ENCODE results near the gene NUBP2.
"Not testable (repeated sequence)": the region's sequence is repeated elsewhere in the genome, so short reads cannot be mapped to it uniquely, and the experiment has no call there.

NUBP2 gene

DNA sequence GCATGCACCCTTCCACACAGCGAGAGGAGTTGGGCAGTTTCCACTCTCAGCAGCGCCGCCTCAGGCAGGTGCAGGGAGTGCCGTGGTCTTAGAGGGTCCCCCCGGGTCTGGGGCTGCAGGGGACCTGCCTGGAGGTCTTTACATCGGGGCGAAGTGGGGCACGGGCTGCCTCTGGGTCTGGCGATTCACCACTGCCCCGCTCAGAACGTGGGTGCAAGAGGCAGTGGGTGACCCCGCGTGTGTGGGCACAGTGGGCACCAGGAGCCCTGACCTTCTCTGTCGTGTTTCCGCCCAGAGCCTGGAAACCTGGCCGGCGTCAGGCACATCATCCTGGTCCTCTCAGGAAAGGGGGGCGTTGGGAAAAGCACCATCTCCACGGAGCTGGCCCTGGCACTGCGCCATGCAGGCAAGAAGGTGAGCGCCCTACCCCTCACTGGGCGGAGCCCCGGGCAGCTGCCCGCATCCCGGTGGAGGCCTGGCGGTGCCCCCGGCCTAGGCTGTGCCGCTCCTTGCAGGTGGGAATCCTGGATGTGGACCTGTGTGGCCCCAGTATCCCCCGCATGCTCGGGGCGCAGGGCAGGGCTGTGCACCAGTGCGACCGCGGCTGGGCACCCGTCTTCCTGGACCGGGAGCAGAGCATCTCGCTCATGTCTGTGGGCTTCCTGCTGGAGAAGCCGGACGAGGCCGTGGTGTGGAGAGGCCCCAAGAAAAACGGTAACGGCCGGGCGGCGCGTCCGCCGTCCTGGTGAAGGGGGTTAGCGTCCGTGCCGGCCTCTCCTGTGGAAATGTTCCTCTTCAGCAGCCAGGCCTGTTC is 3.7 kb downstream of the NUBP2 start:
- no peak for DNase-seq (ENCODE audit: low read depth in 2 of 2)

DNA sequence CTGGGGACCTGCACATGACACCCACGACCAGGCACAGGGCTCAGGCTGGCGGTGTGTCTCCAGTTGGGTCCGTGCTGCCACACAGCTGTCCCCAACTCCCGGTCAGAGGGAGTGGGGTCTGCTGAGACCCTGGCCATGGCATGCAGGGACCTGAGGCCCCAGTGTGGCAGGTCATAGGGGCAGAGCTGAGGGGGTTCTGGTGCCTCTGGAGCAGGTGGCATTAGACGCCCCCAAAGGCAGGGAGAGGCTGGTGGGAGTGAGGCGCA is 4.2 kb downstream of the NUBP2 start:
- DNase-seq (ENCODE audit: low read depth in 2 of 2) = no peak

DNA sequence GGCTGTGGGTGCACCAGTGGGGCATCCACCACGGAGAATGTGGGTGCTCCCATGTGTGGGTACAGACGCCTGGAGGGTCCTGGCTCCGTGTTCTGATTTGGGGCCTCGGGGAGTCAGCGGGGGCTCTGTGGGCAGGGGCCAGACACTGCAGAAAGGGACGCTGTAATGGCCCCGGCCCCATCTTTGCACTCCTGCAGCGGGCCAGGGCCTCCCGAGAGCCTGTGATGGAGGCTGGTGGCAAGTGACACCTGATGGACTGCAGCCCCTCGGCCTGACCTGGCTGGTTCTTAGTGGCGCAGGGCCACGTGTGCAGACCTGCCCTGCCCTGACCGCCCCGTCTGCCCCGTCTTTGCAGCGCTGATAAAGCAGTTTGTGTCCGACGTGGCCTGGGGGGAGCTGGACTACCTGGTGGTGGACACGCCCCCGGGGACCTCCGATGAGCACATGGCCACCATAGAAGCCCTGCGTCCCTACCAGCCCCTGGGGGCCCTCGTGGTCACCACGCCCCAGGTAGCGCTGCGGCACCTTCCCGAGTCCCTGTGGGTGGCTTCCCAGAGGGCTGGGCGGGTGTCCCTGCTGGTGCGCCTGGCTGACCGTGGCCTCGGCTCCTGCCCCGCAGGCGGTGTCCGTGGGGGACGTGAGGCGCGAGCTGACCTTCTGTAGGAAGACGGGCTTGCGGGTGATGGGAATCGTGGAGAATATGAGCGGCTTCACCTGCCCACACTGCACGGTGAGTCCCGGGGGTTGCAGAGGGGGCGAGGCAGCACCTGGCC is 4.7 kb downstream of the NUBP2 start:
- no peak for DNase-seq (ENCODE audit: low read depth in 2 of 2)

DNA sequence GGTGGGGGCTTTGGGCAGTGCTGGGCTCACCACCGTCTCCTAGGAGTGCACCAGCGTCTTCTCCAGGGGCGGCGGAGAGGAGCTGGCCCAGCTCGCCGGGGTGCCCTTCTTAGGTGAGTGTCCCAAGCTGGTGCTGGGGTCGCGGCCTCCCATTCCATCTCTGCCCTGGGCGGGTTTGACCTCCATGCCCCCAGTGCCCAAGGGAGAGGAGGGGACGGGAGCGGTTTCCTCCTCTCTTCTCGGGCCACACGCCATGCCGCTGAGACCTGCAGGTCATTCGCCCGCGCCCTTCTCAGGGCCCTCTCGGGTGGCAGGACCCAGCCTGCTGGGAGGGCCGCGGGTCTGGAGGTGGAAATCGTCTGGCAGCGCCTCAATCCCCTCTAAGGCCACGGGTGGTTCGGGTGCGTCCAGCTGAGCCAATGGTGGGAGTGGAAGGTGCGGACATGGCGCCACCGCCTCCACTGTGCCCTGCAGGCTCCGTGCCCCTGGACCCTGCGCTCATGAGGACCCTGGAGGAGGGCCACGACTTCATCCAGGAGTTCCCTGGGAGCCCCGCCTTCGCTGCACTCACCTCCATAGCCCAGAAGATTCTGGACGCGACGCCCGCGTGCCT is 5.4 kb downstream of the NUBP2 start:
- DNase-seq (ENCODE audit: low read depth in 2 of 2) = no peak

DNA sequence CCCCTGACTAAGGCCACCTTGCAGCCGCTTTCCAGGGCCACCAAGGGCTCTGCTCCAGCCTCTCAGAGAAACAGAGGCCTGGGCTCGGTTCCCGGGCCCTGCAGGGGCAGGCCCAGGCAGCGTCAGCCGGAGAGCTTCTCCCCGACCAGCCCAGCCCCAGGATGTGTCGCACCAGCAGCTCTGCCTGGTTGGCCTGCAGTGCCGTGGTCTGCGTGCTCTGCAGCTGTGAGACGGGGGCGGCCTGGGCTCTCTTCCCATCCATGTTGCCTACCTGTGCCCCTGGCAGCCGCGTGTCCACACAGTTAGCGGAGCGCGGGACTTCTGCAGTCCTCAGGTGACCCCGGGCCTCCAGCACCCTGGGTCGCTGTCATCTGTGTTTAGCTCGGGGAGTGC is 5.9 kb downstream of the NUBP2 start:
- no peak for DNase-seq (ENCODE audit: low read depth in 2 of 2)

DNA sequence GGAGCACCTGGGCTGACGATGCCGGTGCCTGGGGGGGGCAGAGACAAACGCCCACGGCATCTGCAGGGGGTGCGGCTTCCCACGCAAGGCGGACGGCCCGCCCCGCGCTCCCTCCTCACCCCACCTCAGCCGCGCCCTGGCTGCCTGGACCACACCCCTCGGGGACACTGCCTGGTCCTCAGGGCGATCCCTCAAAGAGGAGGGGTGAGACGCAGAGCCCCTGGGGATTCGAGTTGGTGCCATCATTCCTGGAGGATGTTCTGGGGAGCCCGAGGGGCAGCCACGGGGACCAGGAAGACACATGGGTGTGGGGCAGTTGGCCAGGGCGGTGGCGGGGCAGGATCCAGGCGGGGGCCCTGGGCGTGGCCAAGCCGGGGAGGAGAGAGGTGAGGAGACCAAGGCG is 6.9 kb downstream of the NUBP2 start:
- DNase-seq (ENCODE audit: low read depth in 2 of 2) = no peak

DNA sequence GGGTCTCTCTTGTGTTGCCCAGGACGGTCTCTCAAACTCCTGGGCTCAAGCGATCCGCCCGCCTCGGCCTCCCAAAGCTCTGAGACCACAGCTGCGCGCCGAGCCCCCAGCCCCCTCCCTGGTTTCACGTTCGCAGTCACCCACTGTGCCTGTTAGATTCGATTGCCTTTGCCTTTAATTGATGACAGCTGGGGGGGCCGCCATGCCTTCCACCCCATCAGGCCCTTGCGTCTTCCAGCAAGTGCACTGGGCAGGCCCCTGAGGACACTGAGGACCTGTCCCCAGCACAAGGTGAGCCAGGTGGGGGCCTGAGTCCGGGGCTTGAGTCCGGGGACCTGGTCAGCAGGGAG is 7.5 kb downstream of the NUBP2 start:
- DNase-seq (ENCODE audit: low read depth in 2 of 2) = no peak

DNA sequence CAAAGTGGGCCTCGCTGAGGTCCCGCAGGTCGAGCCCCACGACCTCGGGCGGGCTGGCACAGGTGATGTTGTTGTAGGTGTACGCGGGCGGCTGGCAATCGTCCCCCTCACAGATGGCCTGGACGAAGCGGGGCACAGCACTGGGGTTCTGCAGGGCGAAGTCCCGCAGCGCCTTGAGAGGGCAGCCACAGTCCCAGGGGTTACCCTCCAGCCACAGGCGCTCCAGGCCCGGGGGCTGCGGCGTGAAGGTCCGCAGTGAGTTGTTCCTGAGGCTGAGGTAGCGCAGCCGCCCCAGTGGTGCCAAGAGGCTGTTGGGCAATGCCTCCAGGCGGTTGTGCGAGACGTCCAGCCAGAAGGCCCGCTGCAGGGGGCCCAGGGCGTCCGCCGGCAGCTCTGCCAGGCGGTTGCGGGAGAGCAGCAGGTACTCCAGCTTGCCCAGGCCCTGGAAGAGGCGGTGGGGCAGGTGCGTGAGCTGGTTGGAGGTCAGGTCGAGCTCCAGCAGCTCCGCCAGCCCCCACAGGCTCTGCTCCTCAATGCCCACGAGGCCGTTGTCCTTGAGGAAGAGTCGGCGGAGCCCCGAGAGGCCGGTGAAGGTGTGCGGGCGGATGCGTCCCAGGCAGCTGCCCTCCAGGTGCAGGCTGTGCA is 8.0 kb downstream of the NUBP2 start:
- no peak for DNase-seq (ENCODE audit: low read depth in 2 of 2)

DNA sequence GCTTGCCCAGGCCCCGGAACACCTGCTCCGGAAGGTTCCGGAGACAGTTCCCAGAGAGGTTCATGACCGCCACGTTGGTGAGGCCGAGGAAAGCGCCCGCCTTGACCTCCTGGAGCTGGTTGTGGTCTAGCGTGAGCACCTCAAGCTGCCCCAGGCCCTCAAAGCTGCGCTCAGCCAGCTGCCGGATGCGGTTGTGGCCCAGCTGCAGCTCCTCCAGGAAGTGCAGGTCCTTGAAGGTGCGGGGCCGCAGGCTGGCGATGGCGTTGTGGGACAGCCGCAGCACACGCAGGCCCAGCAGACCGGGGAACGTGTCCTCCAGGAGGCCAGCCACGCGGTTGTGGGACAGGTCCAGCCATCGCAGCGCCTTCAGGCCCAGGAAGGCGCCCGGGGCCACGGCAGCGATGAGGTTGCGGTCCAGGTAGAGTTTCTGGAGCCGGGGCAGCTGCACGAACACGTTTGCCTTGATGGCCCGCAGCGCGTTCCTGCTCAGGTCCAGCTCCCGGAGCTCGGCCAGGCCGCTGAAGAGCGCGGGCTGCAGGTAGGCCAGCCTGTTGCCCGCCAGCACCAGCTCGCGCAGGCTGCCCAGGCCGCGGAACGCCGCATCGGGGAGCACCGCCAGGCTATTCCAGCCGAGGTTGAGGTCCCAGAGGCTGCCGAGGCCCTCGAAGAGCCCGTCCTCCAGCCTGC is 8.6 kb downstream of the NUBP2 start:
- no peak for DNase-seq (ENCODE audit: low read depth in 2 of 2)

DNA sequence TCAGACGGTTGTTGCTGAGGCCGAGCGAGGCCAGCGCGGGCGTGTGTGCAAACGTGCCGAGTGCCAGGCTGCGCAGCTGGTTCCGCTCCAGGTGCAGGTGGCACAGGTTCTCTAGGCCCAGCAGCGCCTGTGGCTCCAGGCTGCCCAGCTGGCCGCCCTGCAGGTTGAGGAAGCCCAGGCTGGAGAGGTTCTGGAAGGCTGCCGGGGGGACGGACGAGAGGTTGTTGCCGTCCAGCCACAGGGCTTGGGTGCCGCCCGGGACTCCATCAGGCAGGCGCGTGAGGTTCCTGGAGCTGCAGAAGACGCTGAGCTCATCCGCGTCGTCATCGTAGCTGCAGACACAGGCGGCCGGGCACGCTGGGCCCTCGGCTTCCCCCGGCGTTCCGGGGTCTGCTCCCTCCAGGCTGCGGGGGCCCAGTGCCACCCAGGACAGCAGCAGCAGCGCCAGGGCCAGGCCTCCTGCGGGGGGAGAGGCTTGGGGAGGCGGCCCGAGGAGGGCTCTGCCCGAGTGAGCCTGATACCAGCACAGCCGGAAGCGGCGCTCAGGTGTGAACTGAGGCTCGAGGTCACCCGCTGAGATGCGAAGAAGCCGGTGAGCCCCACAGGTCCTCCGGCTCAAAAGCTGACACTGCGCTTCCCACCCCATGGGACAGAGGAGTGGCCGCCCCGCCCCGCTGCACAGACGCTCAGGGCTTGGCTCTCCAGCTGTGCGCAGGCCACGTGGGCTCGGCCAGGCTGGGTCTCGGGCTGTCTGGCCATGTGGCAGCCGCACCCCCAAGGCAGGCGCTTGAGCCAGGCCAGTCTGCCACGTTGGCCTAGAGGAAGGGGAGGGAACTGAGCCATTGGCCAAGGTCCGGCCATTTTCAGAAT is 9.4 kb downstream of the NUBP2 start:
- no peak for DNase-seq (ENCODE audit: low read depth in 2 of 2)

DNA sequence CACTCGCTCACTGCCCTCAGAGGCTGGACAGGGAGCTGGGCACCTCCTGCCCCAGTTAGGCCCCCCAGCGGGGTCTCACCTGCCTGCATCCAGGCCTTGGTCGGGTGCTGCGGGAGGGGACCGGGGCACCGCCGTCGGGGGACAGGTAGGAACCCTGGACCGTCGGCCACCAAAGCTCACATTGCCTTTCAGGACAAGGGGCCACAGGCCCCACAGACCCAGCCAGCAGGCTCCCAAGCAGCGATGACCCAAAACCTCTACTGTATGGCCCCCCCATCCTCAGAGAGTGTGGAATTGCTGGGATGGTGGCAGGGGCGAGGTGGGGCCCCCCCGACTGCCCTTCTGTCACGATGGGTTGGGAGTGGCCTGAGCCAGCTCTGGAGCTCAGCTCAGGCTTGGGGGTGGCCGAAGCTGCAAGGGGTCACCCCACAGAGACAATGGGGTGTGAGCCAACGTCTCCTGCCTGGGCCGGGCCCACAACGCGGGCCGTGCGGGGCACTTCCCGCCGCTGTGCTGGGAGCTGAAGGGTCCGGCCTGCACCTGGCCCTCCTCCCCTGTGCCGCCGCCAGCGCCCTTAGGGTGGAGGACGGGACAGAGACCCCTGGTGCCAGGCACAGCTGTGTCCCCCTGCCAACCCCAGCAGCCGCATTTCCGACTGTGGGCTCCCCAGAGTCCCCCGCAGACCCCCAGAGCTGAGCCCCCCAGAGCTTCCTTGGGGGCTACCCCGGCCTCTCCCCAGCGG is 10.2 kb downstream of the NUBP2 start:
- DNase-seq (ENCODE audit: low read depth in 2 of 2) = no peak

DNA sequence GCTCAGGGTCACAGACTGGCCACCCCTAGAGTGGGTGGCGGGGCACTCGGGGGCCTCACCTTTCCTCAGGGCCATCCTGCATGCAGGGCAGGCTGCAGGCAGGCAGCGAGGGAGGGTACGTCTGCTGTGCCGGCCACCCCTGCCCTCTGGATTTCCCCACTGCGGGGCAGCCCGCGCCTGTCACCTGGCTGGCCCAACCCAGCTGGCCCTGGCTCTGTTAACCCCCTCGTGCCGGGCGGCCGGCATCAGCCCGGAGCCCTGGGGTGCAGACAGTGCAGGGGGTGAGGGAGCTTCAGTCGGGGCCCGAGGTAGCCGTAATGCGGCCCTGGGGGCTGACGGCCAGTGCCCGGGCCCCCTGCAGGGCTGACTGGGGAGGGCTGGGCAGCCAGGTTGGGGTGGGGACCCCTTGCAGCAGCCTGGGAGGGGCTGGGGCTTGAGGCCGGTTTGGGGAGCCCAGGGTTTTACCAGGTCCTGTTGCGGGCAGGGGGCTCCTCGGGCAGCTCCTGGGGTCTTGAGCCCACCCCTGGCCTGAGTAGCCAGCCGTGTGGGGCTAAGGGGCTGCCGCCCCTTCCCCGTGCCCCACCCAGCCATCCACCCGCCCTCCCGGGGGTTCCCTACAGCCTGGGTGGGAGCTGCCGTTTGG is 10.9 kb downstream of the NUBP2 start, which contains the start of gene IGFALS:
IGFALS (minus strand) TSS at position 128 of the 643 bp plus-strand sequence; CDS start at position 75, 53 bp downstream.
- DNase-seq (ENCODE audit: low read depth in 2 of 2) = no peak

DNA sequence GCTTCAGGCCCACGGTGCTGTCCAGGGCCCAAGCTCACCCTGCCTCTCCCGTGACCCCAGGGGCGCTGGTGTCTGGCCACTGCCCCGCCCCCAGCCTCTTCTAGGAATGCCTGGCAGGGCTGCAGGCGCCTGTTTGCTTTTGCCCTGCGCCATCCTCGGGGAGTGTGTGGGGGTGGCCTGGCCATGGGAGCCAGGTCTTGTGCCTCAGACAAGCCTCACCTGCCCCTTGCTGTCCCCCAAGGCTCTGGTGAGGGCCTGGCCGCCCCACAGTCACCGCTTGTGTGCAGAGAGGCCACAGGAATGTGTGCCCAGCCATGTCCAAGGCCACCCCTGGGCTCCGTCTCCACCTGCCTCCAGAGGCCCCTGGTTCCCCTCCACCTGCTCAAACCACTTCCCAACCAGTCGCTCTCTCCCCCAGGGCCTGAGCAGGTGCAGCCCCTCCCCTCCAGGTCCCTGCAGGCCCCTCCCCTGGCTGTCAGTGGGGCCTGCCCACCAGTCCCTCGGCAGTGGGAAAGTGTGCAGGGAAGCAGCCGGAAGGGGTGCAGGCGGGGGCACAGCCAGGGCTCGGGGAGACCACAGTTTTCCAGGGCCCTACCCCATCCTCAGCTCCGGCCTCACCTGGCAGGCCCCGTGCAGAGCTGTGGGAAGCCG is 11.6 kb downstream of the NUBP2 start:
- no peak for DNase-seq (ENCODE audit: low read depth in 2 of 2)

DNA sequence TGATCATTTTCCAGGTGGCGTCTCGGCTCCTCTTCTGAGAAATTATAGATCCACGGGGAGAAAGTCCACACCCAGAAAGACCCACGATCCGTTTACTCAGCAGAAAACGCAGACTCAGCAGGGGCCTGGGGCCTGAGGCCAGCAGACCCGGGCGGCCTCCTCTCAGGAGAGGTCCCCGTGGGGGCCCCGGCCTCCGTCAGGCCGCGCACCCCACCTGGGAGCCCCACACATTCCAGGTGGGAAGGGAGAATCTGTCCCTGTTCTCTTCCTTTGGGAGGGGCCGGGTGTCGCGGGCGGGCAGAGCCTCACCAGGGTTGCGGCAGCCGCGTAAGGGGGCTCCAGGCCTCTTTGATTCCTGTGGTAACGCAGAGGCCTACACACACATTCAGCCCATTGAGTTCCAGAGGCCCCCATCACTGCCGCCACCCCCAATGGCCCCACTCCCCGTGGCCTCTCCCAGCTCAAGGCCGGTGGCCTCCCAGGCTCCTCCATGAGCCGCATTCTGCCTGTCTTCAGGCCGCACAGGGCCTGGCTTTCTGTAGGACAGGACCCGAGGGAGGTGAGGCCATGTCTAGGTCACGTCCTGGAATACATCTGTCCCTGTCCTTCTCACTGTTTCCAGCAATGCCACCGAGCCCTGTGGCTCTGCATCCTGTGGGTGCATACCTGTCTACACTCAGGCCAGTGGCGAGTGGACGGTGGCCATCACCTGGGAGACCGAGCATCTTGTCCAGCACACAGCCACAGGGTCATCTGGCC is 12.3 kb downstream of the NUBP2 start:
- DNase-seq (ENCODE audit: low read depth in 2 of 2) = no peak

DNA sequence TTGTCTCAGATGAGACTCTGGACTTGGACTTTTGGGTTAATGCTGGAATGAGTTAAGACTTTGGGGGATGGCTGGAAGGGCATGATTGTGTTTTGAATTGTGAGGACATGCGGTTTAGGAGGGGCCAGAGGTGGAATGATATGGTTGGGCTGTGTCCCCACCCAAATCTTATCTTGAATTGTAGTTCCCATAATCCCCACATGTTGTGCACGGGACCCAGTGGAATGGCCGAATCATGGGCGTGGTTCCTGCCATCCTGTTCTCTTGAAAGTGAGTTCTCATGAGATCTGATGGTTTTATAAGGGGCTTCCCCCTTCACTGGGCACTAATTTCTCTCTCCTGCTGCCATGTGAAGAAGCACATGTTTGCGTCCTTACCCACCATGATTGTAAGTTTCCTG is 16.5 kb downstream of the NUBP2 start:
- DNase-seq (ENCODE audit: low read depth in 2 of 2) = not testable (repeated sequence)

DNA sequence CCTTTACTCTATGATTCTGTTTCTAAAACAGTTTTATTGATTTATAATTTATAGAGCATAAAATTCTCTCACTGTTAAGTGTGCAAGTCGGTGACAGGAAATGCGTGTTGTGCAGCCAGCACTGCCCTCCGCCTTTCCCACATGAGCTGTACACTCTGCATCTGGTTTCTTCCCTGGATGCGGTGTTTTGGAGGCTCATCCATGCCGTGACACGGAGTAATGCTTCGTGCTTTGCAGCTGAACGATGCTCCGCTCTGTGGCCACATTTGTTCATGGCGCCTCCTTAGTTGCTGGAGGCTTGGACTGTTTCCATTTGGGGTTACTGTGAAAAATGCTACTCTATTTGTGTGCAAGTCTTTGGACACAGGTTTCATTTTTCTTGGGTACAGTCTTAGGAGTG is 17.9 kb downstream of the NUBP2 start:
- no peak for DNase-seq (ENCODE audit: low read depth in 2 of 2)

DNA sequence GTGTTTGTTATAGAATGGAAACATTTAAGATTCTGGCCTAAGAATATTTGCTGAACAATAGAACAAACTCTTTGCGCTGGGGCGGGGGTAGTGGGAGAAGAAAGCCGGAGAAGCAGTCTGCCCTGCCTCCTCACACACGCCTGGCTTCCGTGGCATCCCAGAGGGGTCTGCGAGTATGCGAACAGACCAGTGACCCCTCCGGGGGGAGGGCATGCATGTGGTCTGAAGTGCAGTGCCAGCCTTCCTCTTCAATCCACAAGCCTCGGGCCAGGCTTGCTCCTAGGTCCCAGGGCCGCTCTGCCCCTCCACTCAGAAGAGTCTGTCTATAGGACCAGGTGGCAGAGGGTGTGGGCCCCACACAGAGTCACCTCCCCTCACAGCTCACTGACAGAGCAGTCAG is 24.9 kb downstream of the NUBP2 start:
- no peak for DNase-seq (ENCODE audit: low read depth in 2 of 2)

DNA sequence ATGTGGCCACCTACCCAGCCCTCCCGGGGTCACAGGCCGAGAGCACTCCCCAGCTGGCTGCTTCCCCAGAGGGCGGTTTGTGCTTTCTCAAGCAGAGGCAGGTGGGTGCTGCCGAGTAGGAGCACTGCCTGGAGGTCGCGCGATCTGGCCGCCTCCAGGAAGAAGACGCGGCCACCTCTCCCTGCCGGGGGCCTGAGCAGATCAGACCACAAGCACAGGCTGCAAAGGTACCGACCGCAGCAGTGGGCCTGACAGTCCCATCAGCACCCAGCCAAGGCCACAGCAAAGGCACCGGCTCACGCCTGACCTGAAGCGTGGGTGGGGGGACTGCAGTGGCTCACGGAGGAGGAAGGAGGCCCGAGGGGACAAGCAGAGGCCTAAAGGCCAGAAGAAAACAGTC is 25.9 kb downstream of the NUBP2 start:
- no peak for DNase-seq (ENCODE audit: low read depth in 2 of 2)
